ENCODE results near the gene SYNC. TPM values are rescaled to one million over a fixed set of nuclear protein-coding genes. Genes with fewer than 3 reads are reported as not detected.
"Not testable (repeated sequence)": the region's sequence is repeated elsewhere in the genome, so short reads cannot be mapped to it uniquely, and the experiment has no call there.

Gene SYNC
- total RNA-seq, 1 donor from 2014 or later, result 16.9 TPM

GRCh38 chr1:32714277-32714676 is 11.7 kb upstream of the SYNC start:
- DNase-seq (no peak), ATAC-seq (no peak)
- Histone ChIP-seq H3K27ac (no peak overlapping the region), H3K4me1 (peaks cover 17% of the 10 kb centered on the region), H3K9me3 (no peaks in the 10 kb centered on the region), H3K4me3 (no peak overlapping the region), H3K27me3 (no peaks in the 10 kb centered on the region), H3K36me3 (no peaks in the 10 kb centered on the region)
- intact Hi-C loops (cut with DNase I), result loop anchor here (5.0 kb wide), 1 partner anchor 58 kb away; no protein-coding TSS in a partner anchor
- TF ChIP-seq CTCF (IDR thresholded peaks at IDR 0.05), result no peak

- no peaks in the 10 kb centered on the region for H3K27me3 ChIP-seq
- H3K36me3 ChIP-seq, result no peaks in the 10 kb centered on the region
- no peaks in the 10 kb centered on the region for H3K9me3 ChIP-seq
- H3K4me3 ChIP-seq, result no peak overlapping the region
- DNase-seq, result no peak
- no peak for ATAC-seq
- no peak for TF ChIP-seq CTCF (IDR thresholded peaks at IDR 0.05)
- intact Hi-C loops (cut with DNase I), result loop anchor here (5.0 kb wide), 1 partner anchor 59 kb away; no protein-coding TSS in a partner anchor
- H3K27ac ChIP-seq, result no peak overlapping the region
- H3K4me1 ChIP-seq, result peaks cover 17% of the 10 kb centered on the region
Observed at GRCh38 chr1:32713081-32713480, 10.5 kb upstream of the SYNC start.

GRCh38 chr1:32711221-32711620 is 8.7 kb upstream of the SYNC start:
- not testable (repeated sequence) for H3K4me3 ChIP-seq, H3K4me1 ChIP-seq, H3K27me3 ChIP-seq, H3K9me3 ChIP-seq, H3K27ac ChIP-seq, H3K36me3 ChIP-seq, DNase-seq
- ATAC-seq, result peak; percentile 34
- intact Hi-C loops (cut with DNase I), result loop anchor here (5.0 kb wide), 1 partner anchor 61 kb away; no protein-coding TSS in a partner anchor

GRCh38 chr1:32709476-32709875 is 6.9 kb upstream of the SYNC start:
- no peak for ATAC-seq
- no peak for DNase-seq
- Histone ChIP-seq H3K27ac (no peak overlapping the region), H3K4me1 (peaks cover 4% of the 10 kb centered on the region), H3K27me3 (no peaks in the 10 kb centered on the region), H3K9me3 (no peaks in the 10 kb centered on the region), H3K36me3 (no peaks in the 10 kb centered on the region), H3K4me3 (no peak overlapping the region)
- intact Hi-C loops (cut with DNase I), result no loop called here
- no peak for TF ChIP-seq CTCF (IDR thresholded peaks at IDR 0.05)

GRCh38 chr1:32709075-32709474 is 6.5 kb upstream of the SYNC start:
- peaks cover 4% of the 10 kb centered on the region for H3K4me1 ChIP-seq
- H3K27ac ChIP-seq, result no peak overlapping the region
- H3K36me3 ChIP-seq, result no peaks in the 10 kb centered on the region
- H3K9me3 ChIP-seq, result no peaks in the 10 kb centered on the region
- DNase-seq (no peak), ATAC-seq (no peak)
- intact Hi-C loops (cut with DNase I), result no loop called here
- no peak for TF ChIP-seq CTCF (IDR thresholded peaks at IDR 0.05)
- H3K27me3 ChIP-seq, result no peaks in the 10 kb centered on the region
- no peak overlapping the region for H3K4me3 ChIP-seq

- ATAC-seq, result no peak
- no peak for TF ChIP-seq CTCF (IDR thresholded peaks at IDR 0.05)
- Histone ChIP-seq H3K27ac (no peak overlapping the region), H3K4me1 (peaks cover 6% of the 10 kb centered on the region), H3K36me3 (no peaks in the 10 kb centered on the region), H3K27me3 (no peaks in the 10 kb centered on the region), H3K4me3 (no peak overlapping the region), H3K9me3 (no peaks in the 10 kb centered on the region)
- intact Hi-C loops (cut with DNase I), result no loop called here
- no peak for DNase-seq
Observed at GRCh38 chr1:32706491-32706890, 3.9 kb upstream of the SYNC start.
